ENCODE results near the gene EDN1. TPM values are rescaled to one million over a fixed set of nuclear protein-coding genes. Genes with fewer than 3 reads are reported as not detected.

EDN1 gene
- total RNA-seq, 1 experiment from 2014 or later: 15.1 TPM

GRCh38 chr6:12261502-12261901, 28.7 kb upstream of the EDN1 start:
- in situ Hi-C loops (cut with HindIII; ENCODE audit: low pct_unique_long_range_greater_than_20kb, low sequenced_read_pairs) (no loop called here), intact Hi-C loops (cut with micrococcal nuclease; ENCODE audit: unreplicated experiment) (no loop called here)
- Histone ChIP-seq H3K36me3 (ENCODE audit: control insufficient read depth, insufficient read depth, low read length) (no peaks in the 10 kb centered on the region), H3K27ac (ENCODE audit: low read length) (no peak overlapping the region), H3K9me3 (ENCODE audit: control insufficient read depth, insufficient read depth, low read depth, low read length) (no peaks in the 10 kb centered on the region), H3K27me3 (ENCODE audit: control insufficient read depth, insufficient read depth, low read length) (no peaks in the 10 kb centered on the region), H3K4me3 (ENCODE audit: low read depth in 2 of 2, low read length in 2 of 2) (no peak overlapping the region), H3K4me1 (ENCODE audit: control insufficient read depth, insufficient read depth, low read length) (no peaks in the 10 kb centered on the region)
- CTCF ChIA-PET: no interaction called here
- ATAC-seq: no peak
- no TSS peak for BruUV-seq (replicated peaks)
- POLR2A ChIA-PET: no interaction called here
- TF ChIP-seq POLR2AphosphoS5 (IDR thresholded peaks at IDR 0.05; ENCODE audit: low read depth, low read length): no peak
- no peak for TF ChIP-seq TCF7L2 (IDR thresholded peaks at IDR 0.05; ENCODE audit: low read depth, low read length)
- no peak for TF ChIP-seq SIN3A (IDR thresholded peaks at IDR 0.05; ENCODE audit: borderline replicate concordance, insufficient read depth, low read depth, low read length)
- TF ChIP-seq, protein P1, sequence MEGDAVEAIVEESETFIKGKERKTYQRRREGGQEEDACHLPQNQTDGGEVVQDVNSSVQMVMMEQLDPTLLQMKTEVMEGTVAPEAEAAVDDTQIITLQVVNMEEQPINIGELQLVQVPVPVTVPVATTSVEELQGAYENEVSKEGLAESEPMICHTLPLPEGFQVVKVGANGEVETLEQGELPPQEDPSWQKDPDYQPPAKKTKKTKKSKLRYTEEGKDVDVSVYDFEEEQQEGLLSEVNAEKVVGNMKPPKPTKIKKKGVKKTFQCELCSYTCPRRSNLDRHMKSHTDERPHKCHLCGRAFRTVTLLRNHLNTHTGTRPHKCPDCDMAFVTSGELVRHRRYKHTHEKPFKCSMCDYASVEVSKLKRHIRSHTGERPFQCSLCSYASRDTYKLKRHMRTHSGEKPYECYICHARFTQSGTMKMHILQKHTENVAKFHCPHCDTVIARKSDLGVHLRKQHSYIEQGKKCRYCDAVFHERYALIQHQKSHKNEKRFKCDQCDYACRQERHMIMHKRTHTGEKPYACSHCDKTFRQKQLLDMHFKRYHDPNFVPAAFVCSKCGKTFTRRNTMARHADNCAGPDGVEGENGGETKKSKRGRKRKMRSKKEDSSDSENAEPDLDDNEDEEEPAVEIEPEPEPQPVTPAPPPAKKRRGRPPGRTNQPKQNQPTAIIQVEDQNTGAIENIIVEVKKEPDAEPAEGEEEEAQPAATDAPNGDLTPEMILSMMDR (IDR thresholded peaks at IDR 0.05): no peak
- TF ChIP-seq REST (IDR thresholded peaks at IDR 0.05; ENCODE audit: insufficient read depth in 1 of 2, low read depth in 2 of 2, low read length in 1 of 2): no peak
- no peak for DNase-seq (ENCODE audit: low read depth, low spot score)

DNA sequence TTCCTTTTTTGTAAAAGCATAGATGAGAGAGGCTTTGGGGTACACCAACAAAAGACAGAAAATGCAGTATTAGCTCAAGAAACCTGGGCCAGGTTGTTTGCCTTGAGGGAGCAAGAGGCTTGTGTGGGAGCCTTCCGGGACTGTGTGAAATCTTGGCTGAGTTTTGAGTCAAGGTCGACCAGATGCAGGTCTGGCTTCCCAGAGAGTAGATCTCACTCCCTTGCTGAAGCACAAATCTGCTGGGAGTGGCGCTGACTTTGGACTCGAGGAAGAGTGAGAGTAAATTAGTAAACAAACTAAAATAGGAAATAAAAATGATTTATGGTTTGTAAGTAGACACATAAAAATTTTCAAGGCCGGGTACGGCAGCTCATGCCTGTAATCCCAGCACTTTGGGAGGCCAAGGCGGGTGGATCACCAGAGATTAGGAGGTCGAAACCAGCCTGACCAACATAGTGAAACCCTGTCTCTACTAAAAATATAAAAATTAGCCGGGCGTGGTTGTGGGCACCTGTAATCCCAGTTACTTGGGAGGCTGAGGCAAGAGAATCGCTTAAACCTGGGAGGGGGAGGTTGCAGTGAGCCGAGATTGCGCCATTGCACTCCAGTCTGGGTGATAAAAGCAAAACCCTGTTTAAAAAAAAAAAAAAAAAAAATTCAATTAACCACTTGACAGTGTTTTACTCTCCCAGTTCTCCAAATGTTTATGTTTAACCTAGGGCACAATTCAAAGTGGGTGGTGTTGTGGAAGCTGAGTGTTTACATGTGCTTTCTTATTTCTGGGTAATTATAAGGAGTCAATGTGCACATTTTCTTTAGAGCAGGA, 27.7 kb upstream of the EDN1 start:
- Histone ChIP-seq H3K4me3 (ENCODE audit: low read depth in 2 of 2, low read length in 2 of 2) (no peak overlapping the region), H3K36me3 (ENCODE audit: control insufficient read depth, insufficient read depth, low read length) (no peaks in the 10 kb centered on the region), H3K27me3 (ENCODE audit: control insufficient read depth, insufficient read depth, low read length) (no peaks in the 10 kb centered on the region), H3K27ac (ENCODE audit: low read length) (no peak overlapping the region), H3K9me3 (ENCODE audit: control insufficient read depth, insufficient read depth, low read depth, low read length) (no peaks in the 10 kb centered on the region), H3K4me1 (ENCODE audit: control insufficient read depth, insufficient read depth, low read length) (no peaks in the 10 kb centered on the region)
- ChIA-PET POLR2A (interaction anchor here (0.6 kb wide), 1 partner anchor 574 kb away, joined by 3 read pairs; no protein-coding TSS in a partner anchor), CTCF (no interaction called here)
- ATAC-seq (no peak), DNase-seq (ENCODE audit: low read depth, low spot score) (no peak)
- intact Hi-C loops (cut with micrococcal nuclease; ENCODE audit: unreplicated experiment): no loop called here
- in situ Hi-C loops (cut with HindIII; ENCODE audit: low pct_unique_long_range_greater_than_20kb, low sequenced_read_pairs): no loop called here
- TF ChIP-seq REST (IDR thresholded peaks at IDR 0.05; ENCODE audit: insufficient read depth in 1 of 2, low read depth in 2 of 2, low read length in 1 of 2): no peak
- no peak for TF ChIP-seq POLR2AphosphoS5 (IDR thresholded peaks at IDR 0.05; ENCODE audit: low read depth, low read length)
- TF ChIP-seq SIN3A (IDR thresholded peaks at IDR 0.05; ENCODE audit: borderline replicate concordance, insufficient read depth, low read depth, low read length): no peak
- BruUV-seq (replicated peaks): no TSS peak

All from Panc1 (cell line).